CD4-positive, alpha-beta T cell treated with Interleukin-1 beta for 1 hour (primary cell): ENCODE data around the gene MTHFD2L.
A peak's percentile ranks its signal among the peaks of the same experiment; 100 is the strongest.
"Not testable (repeated sequence)": the region's sequence is repeated elsewhere in the genome, so short reads cannot be mapped to it uniquely, and the experiment has no call there.

ENCODE experiments used
- DNase-seq, 2 donors: peaks; one replicate each; pipeline ENCODE4 v3.0.0-alpha.2; 2020 to 2022

MTHFD2L gene

DNA sequence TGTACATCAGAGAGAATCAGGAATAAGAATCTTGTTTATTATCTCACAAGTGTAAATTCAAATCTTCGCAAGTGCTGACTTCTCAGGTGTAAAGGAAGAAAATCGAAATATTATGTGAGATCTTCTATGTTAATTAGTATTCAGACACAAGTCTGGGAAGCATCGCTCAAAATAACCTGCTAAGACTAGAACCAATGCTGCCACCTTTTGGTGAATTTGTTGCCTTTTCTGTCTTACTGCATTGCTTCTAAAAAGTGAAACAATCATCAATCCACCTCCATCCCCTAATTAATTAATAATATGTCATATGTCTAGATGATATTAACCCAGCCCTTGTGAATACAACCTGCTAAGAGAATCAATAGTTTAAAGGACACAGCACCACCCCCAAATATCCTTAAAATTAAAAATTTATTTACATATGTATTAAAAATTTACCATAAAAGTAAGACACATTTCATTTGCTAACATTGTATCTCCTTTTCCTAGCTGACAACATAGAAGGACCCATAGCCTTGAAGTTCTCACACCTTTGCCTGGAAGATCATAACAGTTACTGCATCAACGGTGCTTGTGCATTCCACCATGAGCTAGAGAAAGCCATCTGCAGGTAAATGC, 153.9 kb downstream of the MTHFD2L start:
- peak in 1 of 2 donors; percentile 43 for DNase-seq

DNA sequence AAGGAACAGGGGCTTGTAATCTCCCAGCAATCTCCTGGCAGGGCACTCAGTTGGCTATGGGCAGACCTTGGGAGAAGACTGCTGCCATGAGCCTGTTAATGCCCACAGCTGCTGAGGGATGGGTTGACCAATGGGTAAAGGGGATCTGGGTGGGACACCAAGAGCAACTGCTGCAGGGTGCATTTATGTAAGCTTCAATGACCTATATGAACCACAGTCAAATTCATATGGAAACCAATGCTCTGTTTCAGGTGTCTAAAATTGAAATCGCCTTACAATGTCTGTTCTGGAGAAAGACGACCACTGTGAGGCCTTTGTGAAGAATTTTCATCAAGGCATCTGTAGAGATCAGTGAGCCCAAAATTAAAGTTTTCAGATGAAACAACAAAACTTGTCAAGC, 156.4 kb downstream of the MTHFD2L start:
- DNase-seq, result no peak

DNA sequence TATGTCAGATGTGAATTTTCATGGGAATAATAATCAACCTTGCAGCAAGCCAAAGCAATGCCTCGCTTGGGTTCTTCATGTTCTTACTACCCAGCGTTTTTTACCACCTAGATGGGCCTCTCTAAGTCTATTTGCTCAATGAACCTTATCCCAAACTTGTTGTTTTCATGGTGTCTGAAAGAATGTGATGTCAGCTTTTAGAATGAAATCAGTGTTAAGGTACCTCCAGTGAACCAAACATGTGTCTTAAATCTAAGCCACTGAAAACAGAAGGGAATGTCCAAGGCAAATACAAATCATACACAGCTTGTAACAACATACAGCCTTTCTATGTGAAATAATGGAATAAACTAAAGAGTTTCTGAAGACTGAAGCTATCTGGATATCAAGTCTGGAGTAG, 157.0 kb downstream of the MTHFD2L start:
- DNase-seq, result no peak

DNA sequence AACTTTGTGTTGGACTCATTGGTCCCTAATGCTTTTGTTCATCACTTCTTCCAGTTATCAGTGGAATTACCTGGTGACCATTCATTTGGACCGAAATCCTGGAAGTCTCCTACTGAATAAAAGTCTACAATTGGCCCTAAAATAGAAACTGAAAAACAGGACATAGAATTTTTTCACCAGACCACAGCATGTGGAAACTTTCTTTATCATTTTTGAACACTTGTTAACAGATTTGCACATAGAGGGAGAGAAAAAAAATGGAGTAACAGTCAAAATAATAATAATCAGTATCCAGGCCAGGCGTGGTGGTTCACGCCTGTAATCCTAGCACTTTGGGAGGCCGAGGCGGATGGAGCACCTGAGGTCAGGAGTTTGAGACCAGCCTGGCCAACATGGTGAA, 157.5 kb downstream of the MTHFD2L start:
- no peak for DNase-seq

DNA sequence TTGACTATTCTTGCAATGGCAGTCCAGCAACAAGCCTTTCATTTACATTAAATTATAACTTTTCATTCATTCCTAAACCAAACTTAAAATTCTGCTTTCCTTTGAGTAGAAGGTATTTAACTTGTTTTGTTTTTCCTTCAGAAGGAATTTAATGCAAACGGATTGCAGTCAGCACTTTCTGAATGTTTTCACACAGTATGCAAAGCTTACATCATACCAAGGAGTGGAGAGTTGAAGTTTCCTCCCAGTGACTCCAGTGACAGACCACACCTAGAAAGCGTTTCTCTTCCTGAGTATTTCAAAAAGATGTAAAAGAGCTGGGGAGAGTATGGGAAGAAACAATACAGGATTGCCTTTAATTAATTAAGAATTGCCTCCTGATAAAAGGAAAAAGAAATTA, 158.5 kb downstream of the MTHFD2L start:
- DNase-seq, result no peak

DNA sequence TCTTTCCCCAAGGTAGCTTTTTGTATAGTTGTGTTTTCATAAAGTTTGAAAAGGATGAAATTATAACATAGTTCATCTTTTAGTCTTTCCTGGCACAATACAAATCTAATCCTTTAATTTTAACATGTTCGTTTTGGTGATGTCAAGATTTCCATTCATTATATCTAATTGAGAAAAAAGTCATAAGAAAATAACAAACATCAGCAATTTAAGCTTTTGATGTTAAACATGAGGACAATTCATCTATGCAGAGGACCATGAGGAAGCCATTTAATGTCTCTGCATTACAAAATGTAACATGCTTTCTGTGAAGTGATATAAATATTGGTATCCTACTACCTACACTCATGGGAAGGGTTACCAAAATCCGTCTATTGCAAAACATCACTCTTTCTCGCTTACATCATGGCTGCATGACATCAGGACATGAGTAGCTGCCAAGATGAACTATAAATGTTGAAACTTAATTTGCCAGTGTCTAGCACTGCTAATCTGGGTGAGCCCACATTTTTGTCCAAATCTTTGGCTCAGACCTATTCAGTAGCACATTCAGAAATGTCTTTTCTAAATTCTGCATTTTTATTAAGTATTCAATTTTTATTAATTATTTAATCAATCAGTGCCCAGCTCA, 159.8 kb downstream of the MTHFD2L start:
- no peak for DNase-seq

DNA sequence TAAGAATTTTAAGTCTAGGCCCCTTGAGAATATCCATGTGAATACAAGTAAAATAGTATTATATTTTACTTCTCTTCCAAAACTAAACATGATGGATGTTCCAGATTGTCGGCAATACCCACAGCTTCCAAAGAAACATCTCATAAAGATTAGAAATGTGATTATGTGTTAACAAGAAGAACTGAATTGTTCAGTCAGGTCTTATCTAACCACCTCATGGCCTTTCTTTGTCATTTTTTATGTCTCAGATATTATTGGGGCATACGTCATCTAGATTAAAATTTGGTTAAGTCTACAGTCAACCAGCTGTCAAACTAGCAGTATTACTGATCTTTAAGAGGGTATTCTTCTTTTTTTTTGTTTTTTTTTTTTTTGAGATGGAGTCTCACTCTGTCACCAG, 160.4 kb downstream of the MTHFD2L start:
- DNase-seq, result no peak

DNA sequence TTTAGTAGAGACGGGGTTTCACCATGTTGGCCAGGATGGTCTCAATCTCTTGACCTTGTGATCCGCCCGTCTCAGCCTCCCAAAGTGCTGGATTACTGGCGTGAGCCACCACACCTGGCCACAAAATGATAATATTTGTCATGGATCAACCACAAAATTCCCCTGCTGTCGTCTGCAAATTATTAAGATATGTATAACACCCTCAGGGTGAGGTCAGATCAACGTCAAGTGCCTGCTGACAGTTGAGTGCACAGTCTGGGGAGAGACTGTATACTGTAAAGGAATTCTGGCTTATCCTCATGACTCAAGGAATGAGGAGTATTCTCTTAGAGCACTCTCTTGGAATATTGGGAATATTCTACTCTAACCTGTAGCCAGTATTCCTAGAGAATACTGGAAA, 161.6 kb downstream of the MTHFD2L start:
- no peak for DNase-seq

DNA sequence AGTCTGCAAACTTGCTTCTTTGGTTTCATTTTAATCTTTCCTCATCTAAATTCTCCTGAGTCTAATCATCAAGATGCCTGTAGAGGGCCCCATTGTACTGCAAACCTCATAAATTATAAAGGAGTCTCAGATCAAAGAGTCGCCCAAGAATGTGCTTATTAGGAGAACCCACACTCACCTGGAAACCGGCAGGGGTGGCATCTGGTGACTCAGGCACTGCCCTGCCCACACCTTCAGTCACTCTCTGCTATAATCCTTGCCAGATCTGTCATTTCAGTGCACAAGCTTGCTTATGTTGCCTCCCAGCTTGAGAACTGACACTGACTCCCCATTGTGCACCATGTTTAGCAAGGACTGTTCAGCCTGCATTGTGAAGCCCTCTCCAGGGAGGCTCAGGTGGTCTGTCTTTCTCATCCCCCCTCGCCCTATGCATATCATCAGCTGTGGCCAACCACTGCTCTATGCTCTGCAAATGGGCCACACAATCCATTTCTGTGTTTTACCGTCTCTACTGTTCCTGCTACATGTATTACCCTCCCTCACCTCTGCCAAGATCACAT, 162.7 kb downstream of the MTHFD2L start:
- DNase-seq, result peak in 1 of 2 donors; percentile 37

DNA sequence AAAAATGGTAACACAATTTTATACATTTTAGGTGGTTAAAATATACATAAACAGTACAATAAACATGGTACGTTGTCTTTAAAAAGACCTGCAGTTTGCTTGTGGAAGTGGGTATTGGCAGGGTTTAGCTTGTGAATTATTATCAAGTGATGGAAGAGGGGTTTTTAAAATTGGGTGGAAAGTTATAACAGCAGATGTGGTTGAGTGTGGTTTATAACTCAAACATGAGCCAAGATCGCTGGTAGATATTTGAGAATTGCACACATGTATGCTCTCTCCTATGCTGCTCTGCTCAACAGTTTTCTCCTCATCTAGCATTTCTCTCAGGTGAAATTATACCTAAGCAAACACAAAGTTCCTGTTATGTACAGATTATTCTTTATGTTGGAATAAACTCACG, 164.4 kb downstream of the MTHFD2L start:
- DNase-seq, result no peak

DNA sequence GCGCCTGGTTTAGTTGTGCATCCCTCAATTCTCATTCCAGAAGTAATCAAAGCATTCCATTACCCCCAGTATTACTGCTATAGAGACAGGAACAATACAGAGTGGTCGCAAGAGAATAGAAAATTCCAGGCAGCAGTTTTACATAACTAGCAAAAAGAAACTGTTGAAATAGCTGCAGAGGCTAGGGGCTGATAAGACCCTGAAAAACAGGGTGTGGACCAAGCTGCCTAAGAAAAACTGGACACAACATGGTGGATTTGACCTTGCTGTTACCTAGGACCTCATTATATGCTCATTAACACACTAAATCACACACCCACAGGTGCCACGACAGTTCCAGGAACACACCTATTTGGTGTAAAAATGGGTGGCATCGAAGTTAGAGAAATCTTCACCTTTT, 165.7 kb downstream of the MTHFD2L start:
- DNase-seq, result no peak

DNA sequence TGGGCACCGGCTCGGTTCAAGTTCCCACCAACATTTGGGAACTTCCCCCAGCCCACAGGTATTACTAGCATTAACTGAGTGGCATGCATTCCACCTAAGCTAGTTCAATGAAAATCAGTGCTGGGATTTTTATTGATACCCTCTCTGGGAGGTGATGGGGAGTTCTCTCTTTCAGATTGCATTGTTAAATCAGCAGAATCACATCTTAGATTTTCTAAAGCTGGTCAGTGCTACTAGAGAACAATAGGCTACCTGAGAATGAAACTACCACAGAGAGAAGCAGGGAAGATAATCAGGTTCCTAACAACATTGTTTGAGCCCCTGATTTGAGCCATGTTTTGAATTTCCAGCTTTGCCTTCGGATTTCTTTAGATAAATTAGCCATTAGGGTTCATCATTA, 166.3 kb downstream of the MTHFD2L start:
- DNase-seq, result no peak

DNA sequence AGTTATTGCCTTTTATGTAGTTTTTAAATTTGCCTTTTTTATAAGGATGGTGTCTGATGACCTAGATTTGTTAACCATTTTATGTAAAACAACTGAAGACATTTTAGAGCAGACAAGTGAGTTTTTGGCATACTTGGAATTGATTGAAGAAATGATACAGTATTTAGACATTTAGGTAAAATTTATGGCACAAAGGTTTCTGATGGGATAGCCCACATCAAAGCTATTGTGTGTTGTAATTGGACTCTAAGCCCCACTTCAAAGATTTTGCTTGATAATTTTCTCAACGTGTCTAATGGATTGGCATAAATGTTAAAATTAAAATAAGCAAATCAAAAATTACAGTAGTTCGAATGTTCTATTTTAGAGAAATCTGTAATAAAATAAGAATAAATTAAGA, 168.0 kb downstream of the MTHFD2L start:
- DNase-seq, result no peak

DNA sequence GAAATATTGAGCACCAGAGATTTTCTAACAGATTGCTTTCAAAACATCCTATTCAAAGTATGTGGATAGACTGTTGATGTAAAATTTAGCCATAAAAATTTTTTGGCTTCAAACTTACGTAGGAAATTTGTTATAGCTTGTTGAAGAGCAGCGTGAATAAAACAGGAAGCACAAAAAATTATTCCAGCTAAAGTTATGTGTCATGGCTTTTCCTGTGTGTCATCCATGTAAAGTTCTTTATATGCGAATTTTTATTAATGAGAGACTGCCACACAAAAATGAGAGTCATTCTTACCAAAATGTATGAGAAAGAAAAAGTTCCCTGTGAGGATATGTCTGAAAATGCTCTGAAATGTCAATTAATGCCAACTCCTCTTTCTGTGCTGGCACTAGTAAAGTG, 169.8 kb downstream of the MTHFD2L start:
- no peak for DNase-seq

DNA sequence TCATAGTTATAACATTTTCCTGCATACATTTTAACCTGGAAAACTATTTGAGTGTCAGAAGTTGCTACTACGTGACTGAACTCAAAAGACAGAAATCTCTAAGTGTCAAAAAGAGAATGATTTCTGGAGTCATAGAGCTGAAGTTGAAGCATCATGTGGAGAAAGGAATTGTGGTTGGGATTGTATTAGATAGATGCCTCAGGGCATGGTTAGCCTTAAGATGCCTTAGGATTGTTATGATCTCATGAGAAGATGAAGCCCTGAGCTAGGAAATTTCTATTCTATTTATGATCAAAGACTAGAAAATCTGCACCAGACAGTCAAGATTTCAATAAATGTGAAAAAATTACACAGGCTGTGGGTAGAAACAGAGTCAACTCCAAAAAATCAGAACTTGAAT, 170.6 kb downstream of the MTHFD2L start:
- no peak for DNase-seq

DNA sequence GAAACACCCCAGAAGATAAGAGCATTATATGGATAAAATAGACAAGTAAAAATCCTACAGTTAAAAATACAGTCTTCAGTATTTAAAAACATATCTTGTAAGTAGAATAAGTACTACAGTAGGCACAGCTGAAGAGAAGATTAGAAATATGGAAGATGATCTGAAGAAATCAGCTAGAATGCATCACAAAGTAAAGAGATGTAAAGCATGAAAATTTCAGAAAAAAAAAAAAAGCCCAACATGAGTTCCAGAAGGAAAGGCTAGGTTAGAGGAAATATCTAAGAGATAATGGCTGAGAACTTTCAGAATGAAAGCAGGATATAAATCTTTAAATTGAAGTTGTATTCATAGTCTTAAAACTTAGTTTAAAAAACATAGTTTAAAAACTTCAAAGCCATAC, 171.4 kb downstream of the MTHFD2L start:
- no peak for DNase-seq

DNA sequence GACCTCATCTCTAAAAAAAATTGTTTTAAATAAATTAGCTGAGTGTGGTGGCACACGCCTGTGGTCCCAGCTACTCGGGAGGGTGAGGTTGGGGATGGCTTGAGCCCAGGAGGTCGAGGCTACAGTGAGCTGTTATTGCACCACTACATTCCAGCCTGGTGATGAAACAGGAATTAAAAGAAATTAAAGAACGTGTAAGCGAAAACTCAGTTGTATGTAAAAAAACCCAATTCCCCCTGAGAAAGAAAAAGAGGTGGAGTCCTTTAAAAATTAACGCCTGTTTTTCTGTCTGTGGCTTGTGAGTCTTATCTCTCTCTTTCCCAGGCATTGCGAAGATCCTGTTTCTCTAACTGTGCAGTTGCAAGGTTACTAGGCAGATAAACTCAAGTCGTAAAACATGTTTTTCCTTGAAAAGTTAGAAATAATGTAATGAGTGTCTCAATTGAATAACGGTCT, 172.4 kb downstream of the MTHFD2L start:
- DNase-seq, result no peak

DNA sequence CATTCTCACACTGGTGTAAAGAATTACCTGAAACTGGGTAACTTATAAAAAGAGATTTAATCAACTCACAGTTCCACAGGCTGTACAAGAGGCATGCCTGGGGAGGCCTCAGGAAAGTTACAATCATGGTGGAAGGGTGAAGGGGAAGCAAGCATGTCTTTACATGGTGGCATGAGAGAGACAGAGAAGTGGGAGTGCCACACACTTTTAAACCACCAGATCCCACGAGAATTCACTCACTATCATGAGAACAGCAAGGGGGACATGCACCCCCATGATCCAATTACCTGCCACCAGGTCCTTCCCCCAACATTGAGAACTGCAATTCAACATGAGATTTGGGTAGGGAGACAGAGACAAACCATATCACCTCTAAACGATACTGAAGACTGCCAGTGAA, 173.3 kb downstream of the MTHFD2L start:
- no peak for DNase-seq

DNA sequence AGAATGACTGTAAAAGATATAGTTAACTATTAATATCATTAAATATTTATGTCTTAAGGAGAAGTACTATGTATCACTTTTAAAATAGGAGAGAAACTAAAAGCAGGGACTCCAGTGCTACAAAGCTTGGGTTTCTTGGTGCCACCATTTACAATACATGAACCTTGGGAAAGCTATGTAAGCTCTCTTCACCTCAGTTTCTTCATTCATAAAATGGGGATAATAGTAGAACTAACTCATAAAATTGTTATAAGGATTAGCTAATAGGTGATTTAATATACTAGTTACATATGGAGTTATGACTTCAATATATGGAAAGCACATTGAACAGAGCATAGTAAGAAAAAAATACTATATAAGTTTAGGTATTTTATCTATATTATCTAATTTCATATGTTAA, 174.0 kb downstream of the MTHFD2L start:
- DNase-seq, result no peak

DNA sequence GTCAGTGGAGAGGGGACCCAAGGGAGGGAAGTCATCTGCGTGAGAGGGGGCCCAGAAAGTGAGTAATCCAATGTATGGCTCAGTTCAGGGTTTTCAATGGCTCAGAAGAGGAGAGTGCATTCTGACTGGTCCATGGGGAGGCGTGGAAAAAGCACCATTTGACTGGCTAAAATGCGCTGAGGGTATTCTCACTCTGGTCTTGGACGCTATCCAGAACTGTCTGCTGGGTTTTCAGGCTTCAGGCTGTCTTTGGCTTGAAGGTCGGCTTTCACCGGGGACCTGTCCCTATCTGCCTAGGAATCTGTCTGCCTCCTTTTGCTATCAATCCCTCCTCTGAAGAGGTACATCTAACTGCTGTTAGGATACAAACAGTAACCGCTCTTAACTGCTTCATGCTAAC, 176.7 kb downstream of the MTHFD2L start:
- no peak for DNase-seq

DNA sequence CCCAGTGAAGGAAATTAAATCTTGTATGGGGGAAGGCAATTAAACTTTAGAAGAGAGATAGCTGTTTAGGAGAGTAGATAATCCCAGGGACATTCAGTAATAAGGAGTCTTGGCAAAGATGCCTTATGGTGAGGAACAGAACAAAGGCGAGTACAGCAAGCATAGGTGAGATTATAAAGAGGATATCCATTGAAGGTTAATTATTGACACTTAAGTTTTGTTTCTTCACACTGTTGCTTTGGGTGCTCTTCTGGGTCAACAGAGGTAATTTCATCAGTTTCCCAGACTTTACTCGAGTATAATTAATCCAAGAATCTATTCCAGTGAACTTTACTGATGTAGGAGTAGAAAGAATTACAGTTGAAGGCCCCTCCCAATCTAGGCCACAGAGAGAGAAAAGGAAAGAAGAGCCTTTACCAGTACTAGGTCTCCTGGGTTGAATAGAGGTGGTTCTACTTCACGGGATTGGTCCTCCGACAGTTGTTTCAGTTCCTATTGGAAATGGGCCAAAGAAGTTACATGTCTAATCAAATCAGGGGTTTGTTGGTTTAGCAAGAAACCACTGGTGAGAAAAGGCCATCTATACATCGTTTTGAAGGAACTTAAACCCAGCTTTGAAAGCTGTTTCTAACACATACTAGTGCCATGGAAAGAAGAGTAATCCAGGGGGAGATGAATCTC, 177.6 kb downstream of the MTHFD2L start:
- DNase-seq, result no peak

DNA sequence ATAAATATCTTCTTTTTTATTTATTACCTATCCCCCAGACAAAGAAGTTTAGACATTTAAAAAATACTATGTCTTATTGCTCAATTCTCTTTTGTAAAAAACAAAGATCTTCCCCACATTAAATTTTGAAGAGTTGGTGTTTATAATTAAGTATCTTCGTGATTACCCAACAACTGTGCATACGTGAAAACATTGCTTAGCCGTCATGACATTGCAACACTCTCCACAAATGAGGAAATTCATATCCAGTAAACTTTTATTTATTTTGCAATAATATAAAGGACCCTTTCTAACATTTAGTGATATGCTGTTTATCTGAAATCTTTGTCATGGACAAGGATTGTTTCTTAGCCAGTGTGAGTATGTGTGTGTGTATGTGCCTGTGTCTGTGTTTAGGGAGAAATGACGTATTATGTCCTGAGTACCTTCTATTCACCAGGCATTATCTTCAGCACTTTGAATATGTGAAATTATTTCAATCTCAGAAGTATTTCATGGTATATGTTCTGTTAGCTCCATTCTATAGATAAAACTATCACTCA, 180.9 kb downstream of the MTHFD2L start:
- DNase-seq, result peak; percentile 5 to 34

DNA sequence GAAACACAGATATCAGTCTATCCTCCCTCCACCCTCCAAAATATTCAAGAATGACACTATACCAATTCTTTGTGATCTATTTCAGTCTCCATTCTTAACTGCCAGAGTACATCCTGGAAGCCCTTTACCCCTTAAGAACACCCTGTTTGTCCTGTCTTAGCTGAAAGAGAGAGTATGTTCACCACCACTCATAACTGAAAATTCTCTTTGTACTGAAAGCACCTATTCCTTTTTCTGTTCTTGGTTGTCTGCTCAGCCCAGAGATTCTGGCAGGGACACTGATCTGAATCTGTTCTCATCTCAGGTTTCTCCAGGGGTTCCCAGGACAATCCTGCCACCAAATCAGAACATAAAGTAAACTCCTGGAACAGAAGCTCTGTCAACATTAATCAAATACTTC, 181.6 kb downstream of the MTHFD2L start:
- DNase-seq, result no peak

DNA sequence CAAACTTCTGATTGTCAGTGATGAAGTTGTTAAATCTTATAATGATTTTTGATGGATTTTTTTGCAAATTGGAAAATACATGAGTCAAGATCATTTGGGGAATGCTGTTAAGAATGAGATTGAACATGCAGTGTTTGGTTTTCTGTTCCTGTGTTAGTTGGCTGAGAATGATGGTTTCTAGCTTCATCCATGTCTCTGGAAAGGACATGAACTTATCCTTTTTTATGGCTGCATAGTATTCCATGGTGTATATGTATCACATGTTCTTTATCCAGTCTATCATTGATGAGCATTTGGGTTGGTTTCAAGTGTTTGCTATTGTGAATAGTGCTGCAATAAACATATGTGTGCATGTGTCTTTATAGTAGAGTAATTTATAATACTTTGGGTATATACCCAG, 182.5 kb downstream of the MTHFD2L start:
- not testable (repeated sequence) for DNase-seq
